ENCODE data around the gene CCNG1.

CCNG1 gene

GRCh38 chr5:163460562-163461171, 23.3 kb downstream of the CCNG1 start, which contains the start of gene HMMR:
TSS of gene HMMR (plus strand) at chr5:163460632. CDS start at chr5:163460693, 61 bp downstream.
- Mint-ChIP-seq H3K9me3 (peaks cover 4% of the 10 kb centered on the region), H3K4me3 (peak within 1 kb of the TSS; percentile 95), H3K36me3 (ENCODE audit: low read depth) (peaks cover 44% of the 10 kb centered on the region), H3K27ac (peak within 1 kb of the TSS; percentile 100), H3K4me1 (peaks cover 37% of the 10 kb centered on the region), H3K27me3 (ENCODE audit: low read depth, poor library complexity) (peaks cover 4% of the 10 kb centered on the region)
- no peak for TF ChIP-seq CTCF (IDR thresholded peaks at IDR 0.05)
- peak; percentile 37 for DNase-seq

DNA sequence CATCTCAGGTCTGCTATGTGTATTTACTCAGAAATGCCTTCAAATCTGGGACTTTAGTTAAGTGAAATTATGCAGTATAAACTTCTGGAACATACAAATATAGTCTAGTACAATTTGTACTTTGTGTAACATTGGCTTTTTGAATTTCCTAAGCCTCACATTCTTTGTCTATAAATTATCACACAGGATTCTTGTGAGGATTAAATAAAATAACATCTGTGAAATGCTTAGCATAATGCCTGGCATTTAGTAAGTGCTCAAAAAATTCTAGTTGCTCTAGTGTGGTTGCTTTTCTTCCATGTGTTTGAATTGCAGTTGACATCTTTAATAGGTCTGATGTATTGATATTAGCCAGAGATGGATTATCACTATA, 25.7 kb downstream of the CCNG1 start:
- Mint-ChIP-seq H3K4me1 (peaks cover 18% of the 10 kb centered on the region), H3K4me3 (no peak overlapping the region), H3K27ac (no peak overlapping the region), H3K36me3 (ENCODE audit: low read depth) (peaks cover 31% of the 10 kb centered on the region), H3K9me3 (peaks cover 4% of the 10 kb centered on the region), H3K27me3 (ENCODE audit: low read depth, poor library complexity) (peaks cover 4% of the 10 kb centered on the region)
- TF ChIP-seq CTCF (IDR thresholded peaks at IDR 0.05) = no peak
- no peak for DNase-seq

DNA sequence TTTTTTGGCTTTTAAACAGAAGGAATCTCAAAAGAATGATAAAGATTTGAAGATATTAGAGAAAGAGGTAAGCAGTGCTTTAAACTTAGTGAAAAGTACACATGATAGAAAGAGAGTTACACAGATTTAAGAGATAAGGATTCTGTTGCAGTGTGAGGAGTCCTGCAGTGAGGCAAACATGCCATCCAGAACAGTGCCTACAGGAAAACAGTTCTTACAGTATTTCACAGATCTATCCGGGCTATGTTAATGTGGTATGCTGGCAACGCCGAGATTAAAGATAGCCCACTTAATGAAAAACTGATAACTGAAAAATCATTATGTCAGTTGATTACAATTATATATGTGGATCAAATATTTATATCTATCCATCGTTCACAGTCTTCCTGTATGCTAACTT, 30.3 kb downstream of the CCNG1 start:
- no peak for TF ChIP-seq CTCF (IDR thresholded peaks at IDR 0.05)
- no peaks in the 10 kb centered on the region for H3K27me3 Mint-ChIP-seq (ENCODE audit: low read depth, poor library complexity)
- H3K9me3 Mint-ChIP-seq = peaks cover 4% of the 10 kb centered on the region
- no peak for DNase-seq
- H3K36me3 Mint-ChIP-seq (ENCODE audit: low read depth) = peaks cover 63% of the 10 kb centered on the region
- peak overlapping the region; percentile 73 for H3K27ac Mint-ChIP-seq
- no peaks in the 10 kb centered on the region for H3K4me1 Mint-ChIP-seq
- no peak overlapping the region for H3K4me3 Mint-ChIP-seq

GRCh38 chr5:163473635-163474243, 36.3 kb downstream of the CCNG1 start:
- DNase-seq = no peak
- H3K4me3 Mint-ChIP-seq = no peak overlapping the region

GRCh38 chr5:163475411-163475810, 38.0 kb downstream of the CCNG1 start:
- Mint-ChIP-seq H3K9me3 (no peaks in the 10 kb centered on the region), H3K4me1 (no peaks in the 10 kb centered on the region), H3K27ac (no peak overlapping the region), H3K27me3 (ENCODE audit: low read depth, poor library complexity) (no peaks in the 10 kb centered on the region), H3K36me3 (ENCODE audit: low read depth) (peaks cover 84% of the 10 kb centered on the region), H3K4me3 (no peak overlapping the region)
- no peak for DNase-seq
- TF ChIP-seq CTCF (IDR thresholded peaks at IDR 0.05) = no peak

More at GRCh38 chr5:163473635-163474243, 36.3 kb downstream of the CCNG1 start:
- Mint-ChIP-seq H3K27ac (no peak overlapping the region), H3K9me3 (no peaks in the 10 kb centered on the region), H3K27me3 (ENCODE audit: low read depth, poor library complexity) (no peaks in the 10 kb centered on the region), H3K36me3 (ENCODE audit: low read depth) (peaks cover 81% of the 10 kb centered on the region), H3K4me1 (no peaks in the 10 kb centered on the region)
- TF ChIP-seq CTCF (IDR thresholded peaks at IDR 0.05) = peak; percentile 25
